ENCODE data around the gene PDGFB. TPM values are rescaled to one million over a fixed set of nuclear protein-coding genes. Genes with fewer than 3 reads are reported as not detected.

Gene PDGFB
- total RNA-seq, 2 donors from 2014 or later = 21.9 to 22.0 TPM

GRCh38 chr22:39179841-39180335 lies 64.9 kb downstream of the PDGFB start:
- Histone ChIP-seq H3K4me1 (peaks cover 0 to 68% of the 10 kb centered on the region in 2 donors), H3K27ac (peak overlapping the region; percentile 20 to 53)

GRCh38 chr22:39179401-39179827 lies 65.4 kb downstream of the PDGFB start:
- no peak for DNase-seq (ENCODE audit: low spot score)

More at GRCh38 chr22:39179841-39180335, 64.9 kb downstream of the PDGFB start:
- Histone ChIP-seq H3K9me3 (no peaks in the 10 kb centered on the region), H3K27me3 (no peaks in the 10 kb centered on the region), H3K36me3 (no peaks in the 10 kb centered on the region), H3K4me3 (no peak overlapping the region)
- DNase-seq (ENCODE audit: low spot score) = no peak
- no peak for TF ChIP-seq CTCF (IDR thresholded peaks at IDR 0.05)

GRCh38 chr22:39178206-39179111 lies 66.3 kb downstream of the PDGFB start:
- H3K36me3 ChIP-seq = no peaks in the 10 kb centered on the region
- no peak for DNase-seq (ENCODE audit: low spot score)
- H3K4me1 ChIP-seq = peaks cover 0 to 68% of the 10 kb centered on the region in 2 donors
- TF ChIP-seq CTCF (IDR thresholded peaks at IDR 0.05) = no peak
- H3K9me3 ChIP-seq = no peaks in the 10 kb centered on the region
- H3K27ac ChIP-seq = peak overlapping the region; percentile 77 to 83
- no peak overlapping the region for H3K4me3 ChIP-seq
- no peaks in the 10 kb centered on the region for H3K27me3 ChIP-seq

More at GRCh38 chr22:39179401-39179827, 65.4 kb downstream of the PDGFB start:
- no peaks in the 10 kb centered on the region for H3K27me3 ChIP-seq
- no peak for TF ChIP-seq CTCF (IDR thresholded peaks at IDR 0.05)
- peak overlapping the region; percentile 20 to 53 for H3K27ac ChIP-seq
- no peaks in the 10 kb centered on the region for H3K36me3 ChIP-seq
- H3K9me3 ChIP-seq = no peaks in the 10 kb centered on the region
- H3K4me1 ChIP-seq = peaks cover 0 to 68% of the 10 kb centered on the region in 2 donors
- no peak overlapping the region for H3K4me3 ChIP-seq

- Histone ChIP-seq H3K27ac (peak overlapping the region; percentile 77 to 83), H3K9me3 (no peaks in the 10 kb centered on the region), H3K4me3 (no peak overlapping the region), H3K27me3 (no peaks in the 10 kb centered on the region), H3K4me1 (peaks cover 0 to 68% of the 10 kb centered on the region in 2 donors), H3K36me3 (no peaks in the 10 kb centered on the region)
- no peak for DNase-seq (ENCODE audit: low spot score)
- no peak for TF ChIP-seq CTCF (IDR thresholded peaks at IDR 0.05)
Observed at GRCh38 chr22:39177791-39178190, 67.0 kb downstream of the PDGFB start.

- Histone ChIP-seq H3K9me3 (no peaks in the 10 kb centered on the region), H3K4me1 (peaks cover 0 to 70% of the 10 kb centered on the region in 2 donors), H3K27me3 (no peaks in the 10 kb centered on the region), H3K4me3 (no peak overlapping the region), H3K36me3 (no peaks in the 10 kb centered on the region), H3K27ac (peak overlapping the region; percentile 77 to 83)
- DNase-seq (ENCODE audit: low spot score) = no peak
- TF ChIP-seq CTCF (IDR thresholded peaks at IDR 0.05) = no peak
Observed at GRCh38 chr22:39177456-39177775, 67.4 kb downstream of the PDGFB start.

Data from right atrium auricular region (tissue), 2 donors.